Measurements from ENCODE around the gene ACAP2.

The ACAP2 gene

GRCh38 chr3:195256639-195257453, 186.0 kb downstream of the ACAP2 start:
- H3K27me3 ChIP-seq: no peaks in the 10 kb centered on the region
- H3K36me3 ChIP-seq: no peaks in the 10 kb centered on the region
- H3K4me3 ChIP-seq (ENCODE audit: low read depth in 1 of 2, low read length in 1 of 2): no peak overlapping the region
- no peaks in the 10 kb centered on the region for H3K9me3 ChIP-seq
- no peak overlapping the region for H3K27ac ChIP-seq
- no peak for TF ChIP-seq CTCF (IDR thresholded peaks at IDR 0.05)
- peaks cover 37% of the 10 kb centered on the region in 2 experiments for H3K4me1 ChIP-seq (ENCODE audit: control insufficient read depth in 1 of 2, insufficient read depth in 1 of 2, low read depth in 1 of 2, low read length in 1 of 2)

- Histone ChIP-seq H3K4me1 (ENCODE audit: control insufficient read depth in 1 of 2, insufficient read depth in 1 of 2, low read depth in 1 of 2, low read length in 1 of 2) (peaks cover 27% of the 10 kb centered on the region in 2 experiments), H3K9me3 (no peaks in the 10 kb centered on the region), H3K36me3 (no peaks in the 10 kb centered on the region), H3K27me3 (no peaks in the 10 kb centered on the region), H3K4me3 (ENCODE audit: low read depth in 1 of 2, low read length in 1 of 2) (no peak overlapping the region), H3K27ac (no peak overlapping the region)
- TF ChIP-seq CTCF (IDR thresholded peaks at IDR 0.05): no peak
Measured at GRCh38 chr3:195255571-195256501, 187.0 kb downstream of the ACAP2 start.

- no peaks in the 10 kb centered on the region for H3K27me3 ChIP-seq
- H3K9me3 ChIP-seq: no peaks in the 10 kb centered on the region
- peaks cover 21% of the 10 kb centered on the region in 2 experiments for H3K4me1 ChIP-seq (ENCODE audit: control insufficient read depth in 1 of 2, insufficient read depth in 1 of 2, low read depth in 1 of 2, low read length in 1 of 2)
- no peak for TF ChIP-seq CTCF (IDR thresholded peaks at IDR 0.05)
- no peaks in the 10 kb centered on the region for H3K36me3 ChIP-seq
- H3K4me3 ChIP-seq (ENCODE audit: low read depth in 1 of 2, low read length in 1 of 2): no peak overlapping the region
- H3K27ac ChIP-seq: no peak overlapping the region
Measured at GRCh38 chr3:195255176-195255500, 187.7 kb downstream of the ACAP2 start.

- TF ChIP-seq CTCF (IDR thresholded peaks at IDR 0.05): no peak
- H3K27me3 ChIP-seq: no peaks in the 10 kb centered on the region
- peaks cover 18 to 19% of the 10 kb centered on the region in 2 experiments for H3K4me1 ChIP-seq (ENCODE audit: control insufficient read depth in 1 of 2, insufficient read depth in 1 of 2, low read depth in 1 of 2, low read length in 1 of 2)
- H3K4me3 ChIP-seq (ENCODE audit: low read depth in 1 of 2, low read length in 1 of 2): no peak overlapping the region
- no peaks in the 10 kb centered on the region for H3K36me3 ChIP-seq
- H3K27ac ChIP-seq: no peak overlapping the region
- no peaks in the 10 kb centered on the region for H3K9me3 ChIP-seq
Measured at GRCh38 chr3:195254454-195255175, 188.2 kb downstream of the ACAP2 start.

- Histone ChIP-seq H3K9me3 (no peaks in the 10 kb centered on the region), H3K4me1 (ENCODE audit: control insufficient read depth in 1 of 2, insufficient read depth in 1 of 2, low read depth in 1 of 2, low read length in 1 of 2) (peaks cover 12 to 13% of the 10 kb centered on the region in 2 experiments), H3K4me3 (ENCODE audit: low read depth in 1 of 2, low read length in 1 of 2) (no peak overlapping the region), H3K27me3 (no peaks in the 10 kb centered on the region), H3K27ac (no peak overlapping the region), H3K36me3 (no peaks in the 10 kb centered on the region)
- TF ChIP-seq CTCF (IDR thresholded peaks at IDR 0.05): no peak
Measured at GRCh38 chr3:195253923-195254432, 188.8 kb downstream of the ACAP2 start.
